BJ (cell line): Measurements from ENCODE around the gene XXYLT1. TPM values are rescaled to one million over a fixed set of nuclear protein-coding genes. Genes with fewer than 3 reads are reported as not detected.

Source experiments
- CTCF ChIA-PET: fragments of 350-600 bp; formaldehyde crosslinking; extraction: SDS; loops from one replicate; lab custom pipeline; 2021; ENCODE audit warnings: antibody characterized with exemption, inconsistent platforms; lab: Yijun Ruan, JAX
- POLR2A ChIA-PET: fragments of 300-600 bp; sonication (Branson Sonifier 250); formaldehyde crosslinking; extraction: SDS; loops from one replicate; lab custom pipeline; 2021; ENCODE audit warnings: antibody characterized with exemption; lab: Charles Lee
- DNase-seq: peaks from one replicate; pipeline ENCODE4 v3.0.0-alpha.2; 2011; ENCODE audit warnings: low read depth
- H3K27me3 ChIP-seq: 2 replicates; pipeline ENCODE4 v1.6.0; 2011; ENCODE audit warnings: low read length; ENCODE audit not compliant: control insufficient read depth, insufficient read depth
- H3K36me3 ChIP-seq: 2 replicates; pipeline ENCODE4 v1.5.1; 2011; ENCODE audit warnings: low read length; ENCODE audit not compliant: control insufficient read depth, insufficient read depth
- H3K4me3 ChIP-seq: 2 replicates; pipeline ENCODE4 v1.5.1; 2011; ENCODE audit warnings: low read depth, mild to moderate bottlenecking, control low read depth, low read length
- polyA plus RNA-seq: library from polyadenylated mRNA; depleted of rRNA; stranded (reverse); fragments of >200 nt; gene quantifications from 2 replicates; pipeline ENCODE4 v1.2.3, GENCODE V29; 2011
- TF ChIP-seq, protein P1 (sequence below): IDR thresholded peaks from 2 replicates; pipeline ENCODE4 v1.5.1; 2011; ENCODE audit warnings: low read depth, mild to moderate bottlenecking, control low read depth, inconsistent platforms, low read length, moderate library complexity; ENCODE audit not compliant: insufficient read depth

Gene XXYLT1
- polyA plus RNA-seq, 1 experiment, result 33.5 TPM

DNA sequence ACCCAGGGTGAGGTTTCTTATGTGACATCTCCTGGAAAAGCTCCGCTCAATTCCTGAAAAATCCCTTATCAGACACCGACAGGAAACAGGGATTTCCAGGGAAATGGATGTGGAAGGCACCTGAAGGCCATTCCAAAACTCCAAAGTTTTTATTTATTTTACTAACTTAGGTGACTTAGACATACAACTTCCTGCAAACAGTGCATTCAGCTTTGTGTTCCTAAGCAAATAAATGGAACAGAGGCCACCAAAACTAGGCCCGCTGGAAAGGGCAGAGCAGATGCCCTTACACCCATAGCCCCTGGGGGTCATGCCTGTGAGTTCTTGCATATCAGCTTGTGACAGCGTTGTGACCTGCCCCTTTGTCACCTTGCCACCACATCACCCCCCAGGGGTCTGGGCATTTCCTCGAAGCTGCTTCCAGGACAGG, 239.4 kb downstream of the XXYLT1 start:
- TF ChIP-seq, protein P1, sequence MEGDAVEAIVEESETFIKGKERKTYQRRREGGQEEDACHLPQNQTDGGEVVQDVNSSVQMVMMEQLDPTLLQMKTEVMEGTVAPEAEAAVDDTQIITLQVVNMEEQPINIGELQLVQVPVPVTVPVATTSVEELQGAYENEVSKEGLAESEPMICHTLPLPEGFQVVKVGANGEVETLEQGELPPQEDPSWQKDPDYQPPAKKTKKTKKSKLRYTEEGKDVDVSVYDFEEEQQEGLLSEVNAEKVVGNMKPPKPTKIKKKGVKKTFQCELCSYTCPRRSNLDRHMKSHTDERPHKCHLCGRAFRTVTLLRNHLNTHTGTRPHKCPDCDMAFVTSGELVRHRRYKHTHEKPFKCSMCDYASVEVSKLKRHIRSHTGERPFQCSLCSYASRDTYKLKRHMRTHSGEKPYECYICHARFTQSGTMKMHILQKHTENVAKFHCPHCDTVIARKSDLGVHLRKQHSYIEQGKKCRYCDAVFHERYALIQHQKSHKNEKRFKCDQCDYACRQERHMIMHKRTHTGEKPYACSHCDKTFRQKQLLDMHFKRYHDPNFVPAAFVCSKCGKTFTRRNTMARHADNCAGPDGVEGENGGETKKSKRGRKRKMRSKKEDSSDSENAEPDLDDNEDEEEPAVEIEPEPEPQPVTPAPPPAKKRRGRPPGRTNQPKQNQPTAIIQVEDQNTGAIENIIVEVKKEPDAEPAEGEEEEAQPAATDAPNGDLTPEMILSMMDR, result no peak
- H3K27me3 ChIP-seq, result no peaks in the 10 kb centered on the region
- POLR2A ChIA-PET, result no interaction called here
- no peak overlapping the region for H3K4me3 ChIP-seq
- H3K36me3 ChIP-seq, result no peaks in the 10 kb centered on the region
- CTCF ChIA-PET, result interaction anchor here (0.8 to 0.9 kb wide), 3 partner anchors 9 to 47 kb away, joined by 3 read pairs; no protein-coding TSS in a partner anchor
- DNase-seq, result no peak

DNA sequence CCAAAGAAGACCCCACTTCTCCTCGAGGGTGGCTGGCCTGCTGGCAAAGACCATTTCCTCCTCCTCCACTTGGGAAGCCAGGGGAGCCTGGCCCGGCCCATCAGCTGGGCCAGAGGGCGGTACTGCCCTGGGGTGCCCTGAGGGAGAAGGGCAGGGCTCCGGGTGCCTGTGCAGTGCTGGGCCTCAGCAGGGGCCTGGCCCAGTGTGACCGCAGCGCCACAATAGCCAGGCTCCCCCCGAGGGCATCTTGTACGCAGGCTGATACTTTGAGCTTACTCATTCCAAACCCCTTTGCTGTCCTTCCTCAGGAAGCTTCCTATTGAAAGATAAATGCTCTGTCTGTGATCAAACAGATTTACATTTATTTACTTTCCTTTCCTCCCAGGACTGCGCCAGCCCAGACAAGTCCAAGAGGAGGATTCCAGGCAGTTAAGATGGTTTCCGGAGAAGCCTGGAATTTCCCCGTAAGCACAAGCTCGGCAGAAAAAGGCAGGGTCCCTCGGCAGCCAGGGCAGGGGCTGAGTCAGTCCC, 240.1 kb downstream of the XXYLT1 start:
- Histone ChIP-seq H3K27me3 (no peaks in the 10 kb centered on the region), H3K4me3 (no peak overlapping the region), H3K36me3 (no peaks in the 10 kb centered on the region)
- TF ChIP-seq, protein P1, result no peak
- POLR2A ChIA-PET, result interaction anchor here (0.7 kb wide), 1 partner anchor 171 kb away, joined by 3 read pairs; no protein-coding TSS in a partner anchor
- DNase-seq, result no peak
- CTCF ChIA-PET, result interaction anchor here (0.8 to 0.9 kb wide), 3 partner anchors 31 to 240 kb away, joined by 3 read pairs; no protein-coding TSS in a partner anchor

DNA sequence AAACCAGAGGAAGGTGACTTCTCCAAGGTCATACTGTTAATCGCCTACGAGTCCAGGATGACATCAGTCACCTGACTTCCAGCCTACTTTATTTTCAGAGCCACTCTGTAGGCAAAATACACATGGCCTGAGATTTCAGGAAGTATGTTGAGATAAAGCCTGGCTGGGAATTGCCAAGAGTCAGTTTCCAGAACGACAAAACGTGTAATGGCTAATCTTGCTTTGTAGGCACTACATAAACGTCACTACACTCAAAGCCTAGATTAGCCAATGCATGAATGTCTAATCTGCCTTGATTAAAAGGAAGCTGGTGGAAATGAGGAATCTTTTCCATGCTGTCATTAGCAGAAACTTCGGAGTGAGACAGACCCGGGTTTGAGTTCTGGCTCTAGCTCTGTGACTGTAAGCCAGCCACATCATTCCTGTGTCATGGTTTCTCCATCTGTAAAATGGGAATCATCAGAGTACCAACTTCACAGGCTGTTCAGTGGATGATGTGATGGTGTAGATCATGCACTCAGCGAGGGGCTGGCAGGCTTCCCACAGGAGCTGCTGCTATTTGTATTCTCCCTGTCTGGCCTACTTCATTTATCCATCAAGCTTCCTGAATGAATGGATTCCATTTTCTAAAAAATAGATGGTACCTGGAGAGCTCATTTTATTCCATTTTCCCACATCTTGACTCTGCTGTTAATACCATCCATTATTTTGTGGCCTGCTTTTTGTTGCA, 241.9 kb downstream of the XXYLT1 start:
- H3K27me3 ChIP-seq, result no peaks in the 10 kb centered on the region
- ChIA-PET CTCF (interaction anchor here (1.3 kb wide), 1 partner anchor 13 kb away, joined by 3 read pairs; no protein-coding TSS in a partner anchor), POLR2A (no interaction called here)
- TF ChIP-seq, protein P1, result no peak
- DNase-seq, result no peak
- no peak overlapping the region for H3K4me3 ChIP-seq
- no peaks in the 10 kb centered on the region for H3K36me3 ChIP-seq

DNA sequence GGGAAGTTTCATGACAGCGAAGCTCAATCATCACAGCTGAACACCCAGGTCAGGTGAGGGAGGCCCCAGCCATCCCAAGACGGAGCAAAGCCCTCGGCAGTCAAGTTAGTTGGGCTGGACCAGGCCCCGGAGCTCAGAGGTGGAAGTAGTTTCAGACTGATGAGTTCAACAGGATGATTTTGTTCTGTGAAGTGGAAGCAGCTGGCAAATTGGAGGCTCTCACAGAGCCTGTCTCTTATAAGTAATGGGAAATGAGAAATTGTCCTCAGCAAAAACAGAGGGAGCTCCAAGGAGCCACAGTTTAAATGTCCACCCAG, 245.1 kb downstream of the XXYLT1 start:
- TF ChIP-seq, protein P1, result no peak
- H3K4me3 ChIP-seq, result no peak overlapping the region
- ChIA-PET POLR2A (no interaction called here), CTCF (interaction anchor here (0.7 kb wide), 1 partner anchor 11 kb away, joined by 3 read pairs; no protein-coding TSS in a partner anchor)
- no peaks in the 10 kb centered on the region for H3K36me3 ChIP-seq
- no peak for DNase-seq
- H3K27me3 ChIP-seq, result peaks cover 3% of the 10 kb centered on the region

DNA sequence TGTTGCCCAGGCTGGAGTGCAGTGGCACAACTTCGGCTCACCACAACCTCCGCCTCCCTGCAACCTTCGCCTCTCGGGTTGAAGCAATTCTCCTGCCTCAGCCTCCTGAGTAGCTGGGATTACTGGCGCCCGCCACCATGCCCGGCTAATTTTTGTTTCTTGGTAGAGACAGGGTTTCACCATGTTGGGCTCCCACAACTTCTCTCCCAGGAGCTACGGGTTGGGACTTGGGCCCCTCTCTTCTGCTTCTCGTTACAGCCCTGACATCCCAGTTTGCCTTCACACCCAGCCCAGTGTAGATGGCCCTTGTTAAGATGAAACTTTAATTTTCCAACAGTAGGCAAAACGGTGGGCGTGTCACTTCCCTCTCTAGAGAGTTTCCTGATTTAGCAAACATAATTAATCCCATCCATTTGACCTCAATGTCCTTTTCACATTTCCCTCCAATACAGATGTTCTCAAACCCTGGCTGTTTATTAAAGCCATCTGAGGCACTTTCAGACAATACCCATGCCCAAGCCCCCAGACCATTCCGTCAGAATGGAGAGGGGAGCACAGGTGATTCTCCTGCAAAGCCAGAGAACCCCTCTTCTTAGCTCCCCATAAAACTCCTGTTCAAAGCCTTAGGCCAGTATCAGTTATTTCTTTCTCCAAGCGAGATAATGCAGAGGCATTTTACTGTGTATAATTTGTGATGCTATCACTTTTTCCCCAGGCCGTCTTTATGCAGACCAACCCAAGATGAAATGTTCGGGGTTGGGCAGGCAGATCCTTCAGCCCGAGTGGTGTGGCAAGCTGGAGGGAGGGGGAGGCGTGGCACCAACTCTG, 245.7 kb downstream of the XXYLT1 start:
- ChIA-PET POLR2A (no interaction called here), CTCF (interaction anchor here (0.7 kb wide), 1 partner anchor 11 kb away, joined by 3 read pairs; no protein-coding TSS in a partner anchor)
- no peaks in the 10 kb centered on the region for H3K36me3 ChIP-seq
- no peak for DNase-seq
- H3K27me3 ChIP-seq, result peaks cover 3% of the 10 kb centered on the region
- TF ChIP-seq, protein P1, result no peak
- H3K4me3 ChIP-seq, result no peak overlapping the region
